ENCODE results near the gene SNRNP25. TPM values are rescaled to one million over a fixed set of nuclear protein-coding genes. Genes with fewer than 3 reads are reported as not detected.
A peak's percentile ranks its signal among the peaks of the same experiment; 100 is the strongest.

SNRNP25 gene
- total and polyA plus RNA-seq, 2 donors (not counting 1 experiment from before 2014, with no cell fraction given), result 25.5 to 32.8 TPM

DNA sequence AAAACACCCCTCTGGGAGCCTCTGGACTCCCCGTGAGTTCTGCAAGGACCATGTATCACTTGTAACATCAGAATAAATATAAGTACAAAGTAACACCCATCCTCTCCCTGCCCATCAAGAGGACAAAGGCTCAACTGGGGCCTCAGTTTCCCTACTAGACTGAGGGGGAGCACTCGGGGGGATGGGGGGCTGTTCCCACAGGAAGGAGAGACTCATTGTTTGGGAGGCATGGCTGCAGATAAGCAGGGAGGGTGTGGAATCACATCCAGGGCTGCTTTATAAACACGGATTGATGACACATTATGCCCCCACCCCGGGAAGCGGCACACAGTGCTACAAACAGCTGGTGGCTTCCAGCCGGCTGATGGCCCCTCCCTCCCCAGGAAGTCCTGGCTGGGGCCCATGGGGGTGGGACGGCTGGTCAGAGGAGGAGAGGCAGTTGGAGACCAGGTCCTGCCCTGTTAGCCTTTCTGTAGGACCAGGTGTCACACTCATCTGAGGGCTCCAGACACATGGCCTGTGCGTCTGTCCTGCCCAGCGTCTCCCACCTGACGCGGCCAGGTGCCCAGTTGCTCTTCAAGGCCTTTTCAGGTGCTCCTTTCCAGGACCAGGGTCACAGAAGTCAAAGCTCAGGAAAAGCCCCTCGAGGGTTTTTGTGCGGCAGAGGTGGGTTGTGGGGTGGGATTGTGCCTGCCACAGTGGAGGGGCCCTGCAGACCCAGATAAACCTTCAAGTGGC, 23.1 kb downstream of the SNRNP25 start:
- peak overlapping the region; percentile 80 for H3K27ac Mint-ChIP-seq
- ChIA-PET CTCF (interaction anchor here (1.2 to 3.3 kb wide), 3 partner anchors 11 to 38 kb away, joined by 4 to 23 read pairs (median 18); no protein-coding TSS in a partner anchor), POLR2A (interaction anchor here (0.8 to 1.1 kb wide), 2 partner anchors 20 to 22 kb away, joined by 3 read pairs; no protein-coding TSS in a partner anchor)
- Histone ChIP-seq H3K4me3 (ENCODE audit: control extremely low read depth in 1 of 5, extremely low read depth in 1 of 5, insufficient read depth in 1 of 5, low read depth in 2 of 5, low read length in 4 of 5) (peak overlapping the region in 4 of 5 experiments; percentile 75 to 82 (median 79)), H3K9ac (ENCODE audit: low read length) (peak overlapping the region; percentile 83), H3K9me3 (ENCODE audit: control extremely low read depth in 1 of 3, control insufficient read depth in 2 of 3, insufficient read depth in 1 of 3, low read length in 2 of 3) (no peaks in the 10 kb centered on the region), H3K79me2 (ENCODE audit: control insufficient read depth, insufficient read depth, low read length) (peaks cover 34% of the 10 kb centered on the region), H2AFZ (ENCODE audit: insufficient read depth, low read depth, low read length, poor library complexity, severe bottlenecking) (peak overlapping the region; percentile 87), H3K27ac (ENCODE audit: low read length in 2 of 2) (no peak overlapping the region), H3K4me2 (replicated peaks; ENCODE audit: low read depth, low read length, poor library complexity, severe bottlenecking) (peak overlapping the region; percentile 87), H4K20me1 (ENCODE audit: control insufficient read depth, insufficient read depth, low read length, poor library complexity, severe bottlenecking) (no peaks in the 10 kb centered on the region), H3K4me1 (ENCODE audit: control insufficient read depth in 2 of 2, insufficient read depth in 2 of 2, low read length in 2 of 2) (peaks cover 34 to 37% of the 10 kb centered on the region in 2 donors), H3K27me3 (replicated peaks in 1 of 4; ENCODE audit: control extremely low read depth in 1 of 4, control insufficient read depth in 3 of 4, insufficient read depth in 4 of 4, low read length in 3 of 4) (peaks cover 0 to 25% (median 14%) of the 10 kb centered on the region in 4 experiments), H3K36me3 (replicated peaks in 1 of 2; ENCODE audit: control extremely low read depth in 1 of 2, control insufficient read depth in 1 of 2, extremely low read depth in 1 of 2, insufficient read depth in 2 of 2, low read length in 1 of 2) (peaks cover 0 to 10% of the 10 kb centered on the region in 2 experiments)
- 29% methylated on average over 10 of the region's 13 CpGs for WGBS (ENCODE audit: insufficient coverage)
- H3K4me3 Mint-ChIP-seq, result peak overlapping the region; percentile 83
- H3K9me3 Mint-ChIP-seq (ENCODE audit: insufficient read depth), result no peaks in the 10 kb centered on the region
- TF ChIP-seq, protein P1, sequence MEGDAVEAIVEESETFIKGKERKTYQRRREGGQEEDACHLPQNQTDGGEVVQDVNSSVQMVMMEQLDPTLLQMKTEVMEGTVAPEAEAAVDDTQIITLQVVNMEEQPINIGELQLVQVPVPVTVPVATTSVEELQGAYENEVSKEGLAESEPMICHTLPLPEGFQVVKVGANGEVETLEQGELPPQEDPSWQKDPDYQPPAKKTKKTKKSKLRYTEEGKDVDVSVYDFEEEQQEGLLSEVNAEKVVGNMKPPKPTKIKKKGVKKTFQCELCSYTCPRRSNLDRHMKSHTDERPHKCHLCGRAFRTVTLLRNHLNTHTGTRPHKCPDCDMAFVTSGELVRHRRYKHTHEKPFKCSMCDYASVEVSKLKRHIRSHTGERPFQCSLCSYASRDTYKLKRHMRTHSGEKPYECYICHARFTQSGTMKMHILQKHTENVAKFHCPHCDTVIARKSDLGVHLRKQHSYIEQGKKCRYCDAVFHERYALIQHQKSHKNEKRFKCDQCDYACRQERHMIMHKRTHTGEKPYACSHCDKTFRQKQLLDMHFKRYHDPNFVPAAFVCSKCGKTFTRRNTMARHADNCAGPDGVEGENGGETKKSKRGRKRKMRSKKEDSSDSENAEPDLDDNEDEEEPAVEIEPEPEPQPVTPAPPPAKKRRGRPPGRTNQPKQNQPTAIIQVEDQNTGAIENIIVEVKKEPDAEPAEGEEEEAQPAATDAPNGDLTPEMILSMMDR (IDR thresholded peaks at IDR 0.05), result no peak
- no peak for TF ChIP-seq EZH2 (IDR thresholded peaks at IDR 0.05; ENCODE audit: borderline replicate concordance, insufficient read depth, low read depth, low read length, poor library complexity, severe bottlenecking)
- DNase-seq, result no peak
- intact Hi-C loops (cut with micrococcal nuclease), result no loop called here
- peaks cover 29% of the 10 kb centered on the region for H3K4me1 Mint-ChIP-seq
- H3K27me3 Mint-ChIP-seq, result peaks cover 15% of the 10 kb centered on the region
- no peak for ATAC-seq (ENCODE audit: low read depth)

All from B cell (primary cell).